IPS-15b (cell line): ENCODE measurements around the gene CCDC141.
"Not testable (repeated sequence)": the region's sequence is repeated elsewhere in the genome, so short reads cannot be mapped to it uniquely, and the experiment has no call there.

Source experiments
- H3K27me3 ChIP-seq: one replicate; pipeline ENCODE4 v1.6.1; 2013; ENCODE audit warnings: low read length; ENCODE audit not compliant: control insufficient read depth, insufficient read depth
- H3K36me3 ChIP-seq: one replicate; pipeline ENCODE4 v1.6.1; 2013; ENCODE audit warnings: low read length; ENCODE audit not compliant: control insufficient read depth, insufficient read depth
- H3K4me1 ChIP-seq: one replicate; pipeline ENCODE4 v1.6.1; 2013; ENCODE audit warnings: mild to moderate bottlenecking, low read length; ENCODE audit not compliant: control insufficient read depth, insufficient read depth
- H3K4me3 ChIP-seq: one replicate; pipeline ENCODE4 v1.5.1; 2013; ENCODE audit warnings: low read depth, low read length
- H3K9ac ChIP-seq: one replicate; pipeline ENCODE4 v1.6.1; 2013; ENCODE audit warnings: low read depth, mild to moderate bottlenecking, low read length
- H3K9me3 ChIP-seq: one replicate; pipeline ENCODE4 v1.6.1; 2013; ENCODE audit warnings: mild to moderate bottlenecking, low read length; ENCODE audit not compliant: control insufficient read depth, insufficient read depth

The CCDC141 gene

GRCh38 chr2:178997067-178997466, 52.9 kb downstream of the CCDC141 start:
- Histone ChIP-seq H3K4me1 (no peaks in the 10 kb centered on the region), H3K9ac (no peak overlapping the region), H3K36me3 (no peaks in the 10 kb centered on the region)

GRCh38 chr2:178994264-178994663, 55.7 kb downstream of the CCDC141 start:
- no peaks in the 10 kb centered on the region for H3K36me3 ChIP-seq
- H3K9ac ChIP-seq = no peak overlapping the region

More at GRCh38 chr2:178997067-178997466, 52.9 kb downstream of the CCDC141 start:
- Histone ChIP-seq H3K9me3 (peaks cover 7% of the 10 kb centered on the region), H3K27me3 (no peaks in the 10 kb centered on the region), H3K4me3 (no peak overlapping the region)

GRCh38 chr2:178993788-178994187, 56.1 kb downstream of the CCDC141 start:
- H3K4me1 ChIP-seq = no peaks in the 10 kb centered on the region
- no peaks in the 10 kb centered on the region for H3K27me3 ChIP-seq
- H3K9ac ChIP-seq = no peak overlapping the region

More at GRCh38 chr2:178994264-178994663, 55.7 kb downstream of the CCDC141 start:
- Histone ChIP-seq H3K4me3 (no peak overlapping the region), H3K27me3 (no peaks in the 10 kb centered on the region), H3K4me1 (no peaks in the 10 kb centered on the region), H3K9me3 (peaks cover 7% of the 10 kb centered on the region)

GRCh38 chr2:178992719-178993118, 57.2 kb downstream of the CCDC141 start:
- not testable (repeated sequence) for H3K36me3 ChIP-seq, H3K9ac ChIP-seq, H3K27me3 ChIP-seq, H3K4me1 ChIP-seq, H3K9me3 ChIP-seq, H3K4me3 ChIP-seq

More at GRCh38 chr2:178993788-178994187, 56.1 kb downstream of the CCDC141 start:
- no peak overlapping the region for H3K4me3 ChIP-seq
- peaks cover 7% of the 10 kb centered on the region for H3K9me3 ChIP-seq
- H3K36me3 ChIP-seq = no peaks in the 10 kb centered on the region

- Histone ChIP-seq H3K27me3 (no peaks in the 10 kb centered on the region), H3K9me3 (peaks cover 7% of the 10 kb centered on the region), H3K36me3 (no peaks in the 10 kb centered on the region), H3K4me1 (no peaks in the 10 kb centered on the region), H3K9ac (no peak overlapping the region), H3K4me3 (no peak overlapping the region)
Measured at GRCh38 chr2:178990533-178991241, 59.2 kb downstream of the CCDC141 start.

- not testable (repeated sequence) for H3K4me1 ChIP-seq, H3K9ac ChIP-seq, H3K4me3 ChIP-seq, H3K36me3 ChIP-seq, H3K27me3 ChIP-seq, H3K9me3 ChIP-seq
Measured at GRCh38 chr2:178989424-178989823, 60.5 kb downstream of the CCDC141 start.

- not testable (repeated sequence) for H3K9ac ChIP-seq, H3K9me3 ChIP-seq, H3K4me3 ChIP-seq, H3K4me1 ChIP-seq, H3K36me3 ChIP-seq, H3K27me3 ChIP-seq
Measured at GRCh38 chr2:178982652-178983051, 67.3 kb downstream of the CCDC141 start.

- Histone ChIP-seq H3K4me1 (no peaks in the 10 kb centered on the region), H3K9ac (no peak overlapping the region), H3K9me3 (no peaks in the 10 kb centered on the region), H3K27me3 (no peaks in the 10 kb centered on the region), H3K4me3 (no peak overlapping the region), H3K36me3 (no peaks in the 10 kb centered on the region)
Measured at GRCh38 chr2:178980815-178981214, 69.1 kb downstream of the CCDC141 start.

GRCh38 chr2:178978667-178979066, 71.3 kb downstream of the CCDC141 start:
- no peaks in the 10 kb centered on the region for H3K4me1 ChIP-seq
- no peaks in the 10 kb centered on the region for H3K36me3 ChIP-seq
- H3K9me3 ChIP-seq = no peaks in the 10 kb centered on the region
- no peaks in the 10 kb centered on the region for H3K27me3 ChIP-seq
- no peak overlapping the region for H3K4me3 ChIP-seq
- H3K9ac ChIP-seq = no peak overlapping the region

GRCh38 chr2:178976351-178976750, 73.6 kb downstream of the CCDC141 start:
- H3K4me3 ChIP-seq = no peak overlapping the region
- no peaks in the 10 kb centered on the region for H3K4me1 ChIP-seq
- H3K9ac ChIP-seq = no peak overlapping the region
- no peaks in the 10 kb centered on the region for H3K36me3 ChIP-seq
- H3K27me3 ChIP-seq = no peaks in the 10 kb centered on the region
- H3K9me3 ChIP-seq = no peaks in the 10 kb centered on the region

- Histone ChIP-seq H3K27me3 (no peaks in the 10 kb centered on the region), H3K4me1 (peaks cover 7% of the 10 kb centered on the region), H3K4me3 (no peak overlapping the region), H3K36me3 (no peaks in the 10 kb centered on the region), H3K9me3 (no peaks in the 10 kb centered on the region), H3K9ac (no peak overlapping the region)
Measured at GRCh38 chr2:178962805-178963433, 87.0 kb downstream of the CCDC141 start.

- H3K36me3 ChIP-seq = no peaks in the 10 kb centered on the region
- H3K4me1 ChIP-seq = peaks cover 7% of the 10 kb centered on the region
- H3K27me3 ChIP-seq = no peaks in the 10 kb centered on the region
- no peak overlapping the region for H3K4me3 ChIP-seq
- H3K9ac ChIP-seq = no peak overlapping the region
- H3K9me3 ChIP-seq = no peaks in the 10 kb centered on the region
Measured at GRCh38 chr2:178962152-178962551, 87.8 kb downstream of the CCDC141 start.
